Endothelial cell of umbilical vein (primary cell): ENCODE data around the gene IPO5. TPM values are rescaled to one million over a fixed set of nuclear protein-coding genes. Genes with fewer than 3 reads are reported as not detected.

ENCODE experiments used
- BruUV-seq: library from RNA; stranded (reverse); fragments of 400-500 nt; replicated peaks from 2 replicates; lab custom pipeline; 2021; lab: Mats Ljungman, UMichigan
- CTCF ChIA-PET: fragments of 300-600, 350-600 bp; sonication (Branson Sonifier 250); formaldehyde crosslinking; loops from one replicate; lab custom pipeline; 2021; ENCODE audit warnings: antibody characterized with exemption, inconsistent platforms; lab: Charles Lee
- POLR2A ChIA-PET: fragments of 300-600, 350-600 bp; sonication (Branson Sonifier 250); formaldehyde crosslinking; loops from one replicate; lab custom pipeline; 2021; ENCODE audit warnings: antibody characterized with exemption, inconsistent platforms; lab: Charles Lee
- DNase-seq: peaks from one replicate; pipeline ENCODE4 v3.0.0-alpha.2; 2011; ENCODE audit warnings: low read depth, low spot score
- FAIRE-seq: peaks from 2 replicates; lab custom pipeline; 2011; peaks lifted over from hg19 to GRCh38; lab: Jason Lieb, UNC
- H2AFZ ChIP-seq: 2 replicates; pipeline ENCODE4 v1.6.0; 2012; ENCODE audit warnings: low read depth, low read length, control low read depth, inconsistent platforms
- H3K27ac ChIP-seq: 2 replicates; pipeline ENCODE4 v1.5.1; 2011; ENCODE audit warnings: low read depth, mild to moderate bottlenecking, control low read depth, low read length, moderate library complexity; ENCODE audit not compliant: insufficient read depth
- H3K27me3 ChIP-seq, 2 experiments: 2 replicates each; pipeline versions ENCODE4 v1.6.0 to v1.6.1; 2011; ENCODE audit warnings: low read length in 2 of 2, mixed read lengths in 1 of 2; ENCODE audit not compliant: control insufficient read depth in 2 of 2, insufficient read depth in 2 of 2
- H3K36me3 ChIP-seq, 2 experiments: 2 replicates in 1 of 2; 3 replicates in 1 of 2; pipeline ENCODE4 v1.5.1; 2011; ENCODE audit warnings: low read length in 2 of 2, mild to moderate bottlenecking in 1 of 2, moderate library complexity in 1 of 2; ENCODE audit not compliant: control insufficient read depth in 2 of 2, insufficient read depth in 2 of 2; ENCODE audit errors: extremely low read depth in 1 of 2
- H3K4me1 ChIP-seq: 3 replicates; pipeline ENCODE4 v1.5.1; 2011; ENCODE audit warnings: mild to moderate bottlenecking, low read length; ENCODE audit not compliant: control insufficient read depth, insufficient read depth; ENCODE audit errors: extremely low read depth
- H3K4me2 ChIP-seq: 2 replicates; pipeline ENCODE4 v1.6.1; 2011; ENCODE audit warnings: low read length, control low read depth, mixed read lengths; ENCODE audit not compliant: insufficient read depth
- H3K4me3 ChIP-seq, 3 experiments: fragments of 200-600 bp in 1 of 3; sonication (generic), shearing (Covaris generic) in 1 of 3; replicated peaks in 1 of 3; 2 replicates each; pipeline ENCODE4 v1.5.1; 2011 to 2016; ENCODE audit warnings: control low read depth in 3 of 3, low read length in 3 of 3, mild to moderate bottlenecking in 2 of 3, inconsistent platforms in 1 of 3, low read depth in 1 of 3, moderate library complexity in 1 of 3; ENCODE audit not compliant: insufficient read depth in 1 of 3
- H3K79me2 ChIP-seq: 2 replicates; pipeline ENCODE4 v1.6.0; 2012; ENCODE audit warnings: low read length, inconsistent platforms; ENCODE audit not compliant: control insufficient read depth, insufficient read depth
- H3K9ac ChIP-seq: replicated peaks from 2 replicates; pipeline ENCODE3; 2011; ENCODE audit warnings: low read length, control low read depth; ENCODE audit not compliant: insufficient read depth; ENCODE audit errors: extremely low read depth
- H3K9me1 ChIP-seq: replicated peaks from 3 replicates; pipeline ENCODE4 v1.6.0; 2011; ENCODE audit warnings: mild to moderate bottlenecking, low read length; ENCODE audit not compliant: control insufficient read depth, insufficient read depth; ENCODE audit errors: extremely low read depth
- H3K9me3 ChIP-seq: replicated peaks from 2 replicates; pipeline ENCODE4 v1.5.1; 2012; ENCODE audit warnings: low read length, inconsistent platforms; ENCODE audit not compliant: control insufficient read depth, insufficient read depth
- H4K20me1 ChIP-seq: replicated peaks from 2 replicates; pipeline ENCODE3; 2011; ENCODE audit warnings: mild to moderate bottlenecking, low read length; ENCODE audit not compliant: control insufficient read depth, insufficient read depth; ENCODE audit errors: extremely low read depth
- EZH2 ChIP-seq: IDR thresholded peaks from 2 replicates; pipeline ENCODE4 v1.6.1; 2012; ENCODE audit warnings: borderline replicate concordance, low read depth, mild to moderate bottlenecking, moderate library complexity, low read length, inconsistent platforms; ENCODE audit not compliant: severe bottlenecking
- FOS ChIP-seq: IDR thresholded peaks from 2 replicates; pipeline ENCODE4 v1.6.1; 2011; ENCODE audit warnings: mild to moderate bottlenecking, low read length, moderate library complexity, borderline replicate concordance; ENCODE audit not compliant: insufficient read depth
- GATA2 ChIP-seq: IDR thresholded peaks from 2 replicates; pipeline ENCODE4 v1.7.0; 2011; ENCODE audit warnings: low read depth, mild to moderate bottlenecking, moderate library complexity, mixed read lengths, low read length; ENCODE audit not compliant: insufficient read length, insufficient read depth
- JUN ChIP-seq: IDR thresholded peaks from 2 replicates; pipeline ENCODE4 v1.6.1; 2011; ENCODE audit warnings: borderline replicate concordance, low read depth; ENCODE audit not compliant: insufficient read length, insufficient read depth
- MYC ChIP-seq: IDR thresholded peaks from one replicate; pipeline ENCODE4 v1.6.1; 2011; ENCODE audit warnings: mild to moderate bottlenecking, low read depth, low read length
- POLR2A ChIP-seq: IDR thresholded peaks from 2 replicates; pipeline ENCODE4 v1.6.1; 2012; ENCODE audit warnings: low read depth, mild to moderate bottlenecking, control low read depth, low read length
- POLR2AphosphoS5 ChIP-seq: IDR thresholded peaks from 2 replicates; pipeline ENCODE4 v1.6.1; 2012; ENCODE audit warnings: low read depth, mild to moderate bottlenecking, control low read depth, low read length, moderate library complexity; ENCODE audit not compliant: insufficient read depth
- dilution Hi-C: fragments of 300-500 bp; cut with MboI; formaldehyde crosslinking; loops from one replicate; pipeline ENCODE4 v1.15.0; 2019; ENCODE audit warnings: low sequenced_read_pairs; ENCODE audit not compliant: extremely low pct_ligation_motif_present
- intact Hi-C: fragments of 100-400 bp; cut with micrococcal nuclease; formaldehyde crosslinking; loops from one replicate; pipeline ENCODE4 v1.10.0; 2022
- polyA plus RNA-seq, 4 experiments: library from polyadenylated mRNA; depleted of rRNA in 3 of 4; stranded (reverse) in 3 of 4; unstranded in 1 of 4; fragments of >200 nt; gene quantifications; 2 replicates each; pipeline versions ENCODE4 v1.2.1 to v1.2.3, GENCODE V29; 2011 to 2012; ENCODE audit warnings: missing spikeins in 1 of 4
- total RNA-seq: library from RNA; stranded (reverse); gene quantifications from 2 replicates; pipeline ENCODE4 v1.2.3, GENCODE V29; 2021
- TF ChIP-seq, protein P1 (sequence below), 2 donors: IDR thresholded peaks; 1 replicate in 1 of 2; 2 replicates in 1 of 2; pipeline ENCODE4 v1.5.1; 2011; ENCODE audit warnings: low read length in 2 of 2, mild to moderate bottlenecking in 2 of 2, moderate library complexity in 2 of 2, control low read depth in 1 of 2, inconsistent platforms in 1 of 2, low read depth in 1 of 2; ENCODE audit not compliant: insufficient read depth in 1 of 2; ENCODE audit errors: extremely low read depth in 1 of 2
- TF ChIP-seq, protein P2 (sequence below): IDR thresholded peaks from 2 replicates; pipeline ENCODE4 v1.6.1; 2011; ENCODE audit not compliant: insufficient read depth, insufficient read length

Gene IPO5
- total and polyA plus RNA-seq, 2 donors (not counting 3 experiments of a cell fraction or from before 2014, with no cell fraction given) = 50.4 to 183 TPM

DNA sequence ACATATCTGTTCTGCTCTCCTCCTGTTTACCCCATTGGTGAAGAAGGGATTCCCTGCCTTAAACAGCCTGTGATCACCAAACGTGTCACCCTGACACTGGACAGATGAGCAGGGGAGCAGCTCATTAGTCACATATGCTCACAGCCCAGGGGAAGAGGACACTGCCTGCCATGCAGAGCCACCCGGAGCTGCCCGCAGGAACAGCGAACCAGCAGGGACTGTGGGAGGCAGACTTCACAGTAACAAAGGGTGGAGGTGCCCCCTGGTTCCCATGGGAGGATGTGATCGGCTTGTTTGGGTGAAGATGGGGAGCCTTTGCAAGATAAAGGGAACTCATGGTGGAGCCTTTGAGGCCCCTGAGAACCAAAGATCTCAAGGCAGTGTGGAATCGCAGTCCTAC, 100.8 kb downstream of the IPO5 start:
- DNase-seq (no peak), FAIRE-seq (no peak)
- no peaks in the 10 kb centered on the region for H3K9me1 ChIP-seq
- H3K79me2 ChIP-seq = no peaks in the 10 kb centered on the region
- no peaks in the 10 kb centered on the region for H4K20me1 ChIP-seq
- no peak overlapping the region for H3K4me2 ChIP-seq
- dilution Hi-C loops (no loop called here), intact Hi-C loops (no loop called here)
- no peaks in the 10 kb centered on the region for H3K36me3 ChIP-seq
- no peaks in the 10 kb centered on the region for H3K9me3 ChIP-seq
- POLR2A ChIA-PET = no interaction called here
- H3K4me3 ChIP-seq = no peak overlapping the region
- H3K27ac ChIP-seq = no peak overlapping the region
- CTCF ChIA-PET = interaction anchor here (1.2 kb wide), 1 partner anchor 14 kb away, joined by 4 read pairs; no protein-coding TSS in a partner anchor
- no peak overlapping the region for H2AFZ ChIP-seq
- no peaks in the 10 kb centered on the region for H3K4me1 ChIP-seq
- TF ChIP-seq FOS (no peak), POLR2A (no peak), EZH2 (no peak), GATA2 (no peak), POLR2AphosphoS5 (no peak), MYC (no peak), JUN (no peak)
- TF ChIP-seq, protein P1, sequence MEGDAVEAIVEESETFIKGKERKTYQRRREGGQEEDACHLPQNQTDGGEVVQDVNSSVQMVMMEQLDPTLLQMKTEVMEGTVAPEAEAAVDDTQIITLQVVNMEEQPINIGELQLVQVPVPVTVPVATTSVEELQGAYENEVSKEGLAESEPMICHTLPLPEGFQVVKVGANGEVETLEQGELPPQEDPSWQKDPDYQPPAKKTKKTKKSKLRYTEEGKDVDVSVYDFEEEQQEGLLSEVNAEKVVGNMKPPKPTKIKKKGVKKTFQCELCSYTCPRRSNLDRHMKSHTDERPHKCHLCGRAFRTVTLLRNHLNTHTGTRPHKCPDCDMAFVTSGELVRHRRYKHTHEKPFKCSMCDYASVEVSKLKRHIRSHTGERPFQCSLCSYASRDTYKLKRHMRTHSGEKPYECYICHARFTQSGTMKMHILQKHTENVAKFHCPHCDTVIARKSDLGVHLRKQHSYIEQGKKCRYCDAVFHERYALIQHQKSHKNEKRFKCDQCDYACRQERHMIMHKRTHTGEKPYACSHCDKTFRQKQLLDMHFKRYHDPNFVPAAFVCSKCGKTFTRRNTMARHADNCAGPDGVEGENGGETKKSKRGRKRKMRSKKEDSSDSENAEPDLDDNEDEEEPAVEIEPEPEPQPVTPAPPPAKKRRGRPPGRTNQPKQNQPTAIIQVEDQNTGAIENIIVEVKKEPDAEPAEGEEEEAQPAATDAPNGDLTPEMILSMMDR (IDR thresholded peaks at IDR 0.05; ENCODE audit: extremely low read depth in 1 of 2, insufficient read depth in 1 of 2, low read depth in 1 of 2, low read length in 2 of 2) = no peak
- TF ChIP-seq, protein P2, sequence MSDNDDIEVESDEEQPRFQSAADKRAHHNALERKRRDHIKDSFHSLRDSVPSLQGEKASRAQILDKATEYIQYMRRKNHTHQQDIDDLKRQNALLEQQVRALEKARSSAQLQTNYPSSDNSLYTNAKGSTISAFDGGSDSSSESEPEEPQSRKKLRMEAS = no peak
- H3K27me3 ChIP-seq = peaks cover 0 to 4% of the 10 kb centered on the region in 2 experiments
- BruUV-seq = no TSS peak
- H3K9ac ChIP-seq = no peak overlapping the region
